Lower leg skin (tissue), 4 donors: Measurements from ENCODE around the gene NR2F1-AS1. TPM values are rescaled to one million over a fixed set of nuclear protein-coding genes. Genes with fewer than 3 reads are reported as not detected.
A peak's percentile ranks its signal among the peaks of the same experiment; 100 is the strongest.

Experiments
- DNase-seq, 2 donors: peaks; one replicate each; pipeline ENCODE4 v3.0.0-alpha.2; 2019; ENCODE audit warnings: low spot score in 2 of 2
- H3K4me3 ChIP-seq: fragments of 200-600 bp; sonication (generic); 2 replicates; pipeline ENCODE4 v1.5.1; 2017; ENCODE audit warnings: mild to moderate bottlenecking, low read depth; ENCODE audit not compliant: poor library complexity, severe bottlenecking
- POLR2A ChIP-seq, 2 donors: fragments of 450-650 bp; IDR thresholded peaks; one replicate each; pipeline ENCODE4 v1.6.1; 2016 to 2017; ENCODE audit warnings: antibody characterized with exemption in 2 of 2, mild to moderate bottlenecking in 1 of 2, moderate library complexity in 1 of 2
- WGBS, 2 donors: methylation state at CpG; one replicate each; pipeline ENCODE4 v1.1.5; 2018; 5-methylcytosine and 5-hydroxymethylcytosine counted together
- intact Hi-C: fragments of 100-400 bp; cut with DNase I; formaldehyde crosslinking; loops from one replicate; pipeline ENCODE4 v1.15.0; 2023; ENCODE audit warnings: low total_unique reads
- total RNA-seq, 4 donors: library from RNA; depleted of rRNA; stranded (reverse); fragments of >200 nt; gene quantifications; one replicate each; pipeline ENCODE4 v1.1.0, GENCODE V29; 2016
- TF ChIP-seq, protein P1 (sequence below), 3 donors: fragments of 450-650 bp; IDR thresholded peaks; one replicate each; pipeline ENCODE4 v1.5.1; 2016; ENCODE audit warnings: antibody characterized with exemption in 3 of 3, mild to moderate bottlenecking in 3 of 3, moderate library complexity in 2 of 3

Gene NR2F1-AS1
- total RNA-seq, 4 donors from 2014 or later = 0.30 to 1.7 (median 1.0) TPM; not detected in 1

- intact Hi-C loops = loop anchor here (10.0 kb wide), 1 partner anchor 335 kb away; no protein-coding TSS in a partner anchor
- WGBS, 2 donors = 0 to 2% methylated on average over 40 to 60 of the region's 73 CpGs
- H3K4me3 ChIP-seq = peak overlapping the region; percentile 38
- DNase-seq = peak in 1 of 2 donors; percentile 85
- TF ChIP-seq POLR2A (IDR thresholded peaks at IDR 0.05) = no peak
- TF ChIP-seq, protein P1, sequence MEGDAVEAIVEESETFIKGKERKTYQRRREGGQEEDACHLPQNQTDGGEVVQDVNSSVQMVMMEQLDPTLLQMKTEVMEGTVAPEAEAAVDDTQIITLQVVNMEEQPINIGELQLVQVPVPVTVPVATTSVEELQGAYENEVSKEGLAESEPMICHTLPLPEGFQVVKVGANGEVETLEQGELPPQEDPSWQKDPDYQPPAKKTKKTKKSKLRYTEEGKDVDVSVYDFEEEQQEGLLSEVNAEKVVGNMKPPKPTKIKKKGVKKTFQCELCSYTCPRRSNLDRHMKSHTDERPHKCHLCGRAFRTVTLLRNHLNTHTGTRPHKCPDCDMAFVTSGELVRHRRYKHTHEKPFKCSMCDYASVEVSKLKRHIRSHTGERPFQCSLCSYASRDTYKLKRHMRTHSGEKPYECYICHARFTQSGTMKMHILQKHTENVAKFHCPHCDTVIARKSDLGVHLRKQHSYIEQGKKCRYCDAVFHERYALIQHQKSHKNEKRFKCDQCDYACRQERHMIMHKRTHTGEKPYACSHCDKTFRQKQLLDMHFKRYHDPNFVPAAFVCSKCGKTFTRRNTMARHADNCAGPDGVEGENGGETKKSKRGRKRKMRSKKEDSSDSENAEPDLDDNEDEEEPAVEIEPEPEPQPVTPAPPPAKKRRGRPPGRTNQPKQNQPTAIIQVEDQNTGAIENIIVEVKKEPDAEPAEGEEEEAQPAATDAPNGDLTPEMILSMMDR (IDR thresholded peaks at IDR 0.05) = no peak
Observed at GRCh38 chr5:93580063-93580926, 724 bp downstream of the NR2F1-AS1 start.

GRCh38 chr5:93579692-93580062, 1.3 kb downstream of the NR2F1-AS1 start:
- DNase-seq = no peak
- WGBS, 2 donors = 0 to 1% methylated on average over 21 to 29 of the region's 32 CpGs
- intact Hi-C loops = loop anchor here (10.0 kb wide), 1 partner anchor 335 kb away; no protein-coding TSS in a partner anchor

DNA sequence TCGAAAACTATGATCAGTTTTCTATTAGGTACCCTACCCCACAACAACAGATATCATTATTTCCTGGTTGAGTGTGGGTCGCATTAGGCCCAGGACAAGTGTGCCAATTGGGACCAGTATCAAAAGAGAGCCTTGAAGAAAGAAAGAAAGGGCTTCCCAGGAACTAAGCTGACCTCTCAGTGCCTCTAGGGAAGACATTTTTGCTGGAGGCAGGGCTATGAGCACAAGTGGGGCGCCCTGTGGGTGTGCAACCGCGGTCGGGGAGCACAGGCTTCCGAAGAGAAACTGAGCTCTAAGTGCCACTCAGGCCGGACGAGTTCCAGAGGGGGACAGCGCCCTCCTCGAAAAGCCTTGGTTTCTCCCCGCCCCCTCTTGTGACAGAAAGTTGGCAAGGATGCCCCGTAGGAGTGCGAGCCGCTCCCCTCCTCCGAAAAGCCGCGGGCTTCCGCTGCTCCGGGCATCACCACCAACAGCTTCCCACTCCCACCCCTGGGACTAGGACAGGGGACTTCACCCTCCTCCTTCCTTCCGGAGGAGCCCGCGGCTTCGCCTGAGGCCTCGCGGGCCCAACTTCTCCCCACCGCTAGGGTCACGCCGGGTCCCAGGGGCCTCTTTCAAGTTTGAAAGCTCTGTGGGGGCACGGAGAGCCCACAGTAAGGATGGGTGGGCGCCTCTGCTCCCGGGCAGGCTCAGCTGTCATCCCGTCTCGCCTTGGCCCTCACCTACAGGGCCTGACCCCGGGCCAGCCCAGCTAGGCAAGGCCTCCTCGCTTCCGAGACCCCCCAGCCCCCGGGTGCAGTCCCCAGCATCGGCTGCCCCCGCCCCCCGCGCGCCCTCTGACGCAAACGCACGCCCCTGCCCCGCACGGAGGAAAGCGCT, 2.0 kb downstream of the NR2F1-AS1 start:
- no peak overlapping the region for H3K4me3 ChIP-seq
- intact Hi-C loops = no loop called here
- TF ChIP-seq, protein P1 (IDR thresholded peaks at IDR 0.05) = no peak
- 15 to 19% methylated on average over 42 to 48 of the region's 49 CpGs for WGBS, 2 donors
- DNase-seq = peak in 1 of 2 donors; percentile 88

More at GRCh38 chr5:93579692-93580062, 1.3 kb downstream of the NR2F1-AS1 start:
- peak overlapping the region; percentile 38 for H3K4me3 ChIP-seq
- no peak for TF ChIP-seq POLR2A (IDR thresholded peaks at IDR 0.05)
- TF ChIP-seq, protein P1 (IDR thresholded peaks at IDR 0.05) = no peak

- no peak for TF ChIP-seq POLR2A (IDR thresholded peaks at IDR 0.05)
- TF ChIP-seq, protein P1 (IDR thresholded peaks at IDR 0.05) = no peak
- H3K4me3 ChIP-seq = no peak overlapping the region
- 69 to 75% methylated on average over 25 of the region's 25 CpGs for WGBS, 2 donors
- intact Hi-C loops = no loop called here
- no peak for DNase-seq
Observed at GRCh38 chr5:93577854-93578812, 2.9 kb downstream of the NR2F1-AS1 start.
